Measurements from ENCODE around the gene PHLDB3. TPM values are rescaled to one million over a fixed set of nuclear protein-coding genes. Genes with fewer than 3 reads are reported as not detected.

The PHLDB3 gene
- total RNA-seq, 4 donors from 2014 or later = 10.2 to 28.7 (median 16.5) TPM

DNA sequence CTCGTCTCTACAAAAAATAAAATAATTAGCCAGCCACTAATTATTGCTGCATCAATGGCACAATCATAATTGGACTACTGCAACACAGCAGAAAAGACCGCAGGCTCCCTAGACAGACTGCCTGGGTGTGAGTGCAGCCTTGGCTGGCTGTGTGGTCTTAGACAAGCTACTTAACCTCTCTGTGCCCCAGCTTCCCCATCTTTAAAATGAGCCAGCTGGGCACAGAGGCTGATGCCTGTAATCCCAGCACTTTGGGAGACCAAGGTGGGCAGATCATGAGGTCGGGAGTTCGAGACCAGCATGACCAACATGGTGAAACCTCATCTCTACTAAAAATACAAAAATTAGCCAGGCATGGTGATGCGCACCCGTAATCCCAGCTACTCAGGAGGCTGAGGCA lies 70.9 kb downstream of the PHLDB3 start:
- TF ChIP-seq POLR2AphosphoS5 (IDR thresholded peaks at IDR 0.05) = no peak
- WGBS, 2 donors (ENCODE audit: low coverage in 1 of 2) = 78 to 86% methylated on average over 3 to 6 of the region's 6 CpGs
- Histone ChIP-seq H3K27ac (no peak overlapping the region), H3K36me3 (no peaks in the 10 kb centered on the region), H3K4me1 (peaks cover 10 to 21% (median 17%) of the 10 kb centered on the region in 4 donors), H3K27me3 (no peaks in the 10 kb centered on the region), H3K4me3 (no peak overlapping the region), H3K9me3 (no peaks in the 10 kb centered on the region)
- intact Hi-C loops (cut with DNase I; ENCODE audit: low total_unique reads) = no loop called here
- no peak for DNase-seq
- in situ Hi-C loops (cut with MboI; ENCODE audit: low pct_ligation_motif_present in 1 of 4, low pct_unique_long_range_greater_than_20kb in 1 of 4, low sequenced_read_pairs in 3 of 4) = loop anchor here in 1 of 4 donors (25.0 kb wide), 1 partner anchor 379 kb away; the partner anchor contains the start of gene LYPD5

DNA sequence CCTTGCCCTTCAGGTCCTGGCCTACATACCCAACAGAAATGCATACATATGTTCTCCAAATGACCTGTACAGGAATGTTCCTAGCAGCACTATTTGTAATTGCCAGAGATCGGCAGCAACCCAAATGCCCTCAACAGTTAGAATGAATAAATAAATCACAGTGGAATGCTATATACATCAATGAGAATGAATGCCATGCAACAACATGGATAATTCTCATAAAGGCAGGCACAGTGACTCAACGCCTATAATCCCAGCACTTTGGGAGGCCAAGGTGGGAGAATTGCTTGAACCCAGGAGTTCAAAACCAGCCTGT lies 71.2 kb downstream of the PHLDB3 start:
- 83% methylated on average over 2 of the region's 2 CpGs; no CpG with 5 or more reads in 1 of the 2 donors for WGBS, 2 donors (ENCODE audit: low coverage in 1 of 2)
- H3K9me3 ChIP-seq = no peaks in the 10 kb centered on the region
- H3K4me1 ChIP-seq = peaks cover 7 to 17% (median 14%) of the 10 kb centered on the region in 4 donors
- H3K27ac ChIP-seq = no peak overlapping the region
- no peak for DNase-seq
- no peak overlapping the region for H3K4me3 ChIP-seq
- intact Hi-C loops (cut with DNase I; ENCODE audit: low total_unique reads) (no loop called here), in situ Hi-C loops (cut with MboI; ENCODE audit: low pct_ligation_motif_present in 1 of 4, low pct_unique_long_range_greater_than_20kb in 1 of 4, low sequenced_read_pairs in 3 of 4) (loop anchor here in 1 of 4 donors (25.0 kb wide), 1 partner anchor 379 kb away; the partner anchor contains the start of gene LYPD5)
- H3K36me3 ChIP-seq = no peaks in the 10 kb centered on the region
- TF ChIP-seq EP300 (IDR thresholded peaks at IDR 0.05; ENCODE audit: low read depth) = no peak
- TF ChIP-seq, protein P1, sequence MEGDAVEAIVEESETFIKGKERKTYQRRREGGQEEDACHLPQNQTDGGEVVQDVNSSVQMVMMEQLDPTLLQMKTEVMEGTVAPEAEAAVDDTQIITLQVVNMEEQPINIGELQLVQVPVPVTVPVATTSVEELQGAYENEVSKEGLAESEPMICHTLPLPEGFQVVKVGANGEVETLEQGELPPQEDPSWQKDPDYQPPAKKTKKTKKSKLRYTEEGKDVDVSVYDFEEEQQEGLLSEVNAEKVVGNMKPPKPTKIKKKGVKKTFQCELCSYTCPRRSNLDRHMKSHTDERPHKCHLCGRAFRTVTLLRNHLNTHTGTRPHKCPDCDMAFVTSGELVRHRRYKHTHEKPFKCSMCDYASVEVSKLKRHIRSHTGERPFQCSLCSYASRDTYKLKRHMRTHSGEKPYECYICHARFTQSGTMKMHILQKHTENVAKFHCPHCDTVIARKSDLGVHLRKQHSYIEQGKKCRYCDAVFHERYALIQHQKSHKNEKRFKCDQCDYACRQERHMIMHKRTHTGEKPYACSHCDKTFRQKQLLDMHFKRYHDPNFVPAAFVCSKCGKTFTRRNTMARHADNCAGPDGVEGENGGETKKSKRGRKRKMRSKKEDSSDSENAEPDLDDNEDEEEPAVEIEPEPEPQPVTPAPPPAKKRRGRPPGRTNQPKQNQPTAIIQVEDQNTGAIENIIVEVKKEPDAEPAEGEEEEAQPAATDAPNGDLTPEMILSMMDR (IDR thresholded peaks at IDR 0.05) = no peak
- H3K27me3 ChIP-seq = no peaks in the 10 kb centered on the region

DNA sequence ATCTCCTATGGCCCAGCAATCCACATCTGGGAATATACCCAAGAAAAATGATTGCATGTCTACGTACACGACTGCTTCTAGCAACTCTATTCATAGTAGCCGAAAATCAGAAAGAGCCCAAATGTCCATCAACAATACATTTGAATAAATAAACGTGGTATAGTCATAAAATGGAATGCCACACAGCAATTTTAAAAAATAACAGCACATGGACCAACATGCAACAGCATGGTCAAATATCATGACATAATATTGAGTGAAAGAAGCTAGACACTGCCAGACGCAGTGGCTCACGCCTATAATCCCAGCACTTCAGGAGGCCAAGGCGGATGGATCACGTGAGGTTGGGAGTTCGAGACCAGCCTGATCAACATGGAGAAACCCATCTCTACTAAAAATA lies 73.6 kb downstream of the PHLDB3 start:
- intact Hi-C loops (cut with DNase I; ENCODE audit: low total_unique reads) = no loop called here
- 73 to 74% methylated on average over 8 to 9 of the region's 9 CpGs for WGBS, 2 donors (ENCODE audit: low coverage in 1 of 2)
- TF ChIP-seq, protein P1 (IDR thresholded peaks at IDR 0.05) = no peak
- TF ChIP-seq EP300 (IDR thresholded peaks at IDR 0.05; ENCODE audit: low read depth) (no peak), POLR2AphosphoS5 (IDR thresholded peaks at IDR 0.05) (no peak), POLR2A (IDR thresholded peaks at IDR 0.05) (no peak)
- H3K27me3 ChIP-seq = no peaks in the 10 kb centered on the region
- H3K27ac ChIP-seq = peak overlapping the region in 2 of 4 donors; percentile 58 to 76
- H3K9me3 ChIP-seq = no peaks in the 10 kb centered on the region
- no peak overlapping the region for H3K4me3 ChIP-seq
- H3K4me1 ChIP-seq = peaks cover 4 to 31% (median 22%) of the 10 kb centered on the region in 4 donors
- no peak for DNase-seq
- in situ Hi-C loops (cut with MboI; ENCODE audit: low pct_ligation_motif_present in 1 of 4, low pct_unique_long_range_greater_than_20kb in 1 of 4, low sequenced_read_pairs in 3 of 4) = loop anchor here in 1 of 4 donors (25.0 kb wide), 1 partner anchor 381 kb away; the partner anchor contains the start of gene LYPD5
- no peaks in the 10 kb centered on the region for H3K36me3 ChIP-seq

DNA sequence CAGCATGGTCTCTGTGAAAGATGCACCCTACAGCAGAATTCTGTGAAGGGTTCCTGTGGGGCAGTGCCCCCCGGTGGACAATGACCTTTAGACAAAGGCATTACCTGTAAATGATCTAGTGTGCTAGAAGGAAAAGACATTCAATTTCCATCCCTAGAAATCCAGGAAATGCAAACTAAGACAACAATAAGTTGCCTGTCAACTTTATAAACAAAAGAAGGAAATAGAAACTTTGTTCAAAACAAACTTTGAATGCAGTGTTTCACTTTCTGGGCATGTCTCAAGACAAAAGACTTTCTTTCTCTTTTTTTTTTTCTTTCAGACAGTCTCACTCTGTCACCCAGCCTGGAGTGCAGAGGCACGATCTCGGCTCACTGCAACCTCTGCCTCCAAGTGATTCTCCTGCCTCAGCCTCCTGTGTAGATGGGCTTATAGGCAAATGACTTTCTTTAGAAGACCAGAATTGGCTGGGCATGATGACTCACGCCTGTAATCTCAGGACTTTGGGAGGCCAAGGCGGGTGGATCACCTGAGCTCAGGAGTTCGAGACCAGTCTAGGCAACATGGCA lies 74.3 kb downstream of the PHLDB3 start:
- Histone ChIP-seq H3K4me3 (no peak overlapping the region), H3K27ac (peak overlapping the region in 3 of 4 donors; percentile 50 to 76 (median 58)), H3K9me3 (no peaks in the 10 kb centered on the region), H3K4me1 (peaks cover 4 to 38% (median 29%) of the 10 kb centered on the region in 4 donors), H3K27me3 (no peaks in the 10 kb centered on the region), H3K36me3 (no peaks in the 10 kb centered on the region)
- TF ChIP-seq POLR2A (IDR thresholded peaks at IDR 0.05) (no peak), POLR2AphosphoS5 (IDR thresholded peaks at IDR 0.05) (peak in 1 of 3 donors; percentile 12), EP300 (IDR thresholded peaks at IDR 0.05; ENCODE audit: low read depth) (no peak)
- TF ChIP-seq, protein P1 (IDR thresholded peaks at IDR 0.05) = peak in 2 of 5 experiments; percentile 15 to 22
- in situ Hi-C loops (cut with MboI; ENCODE audit: low pct_ligation_motif_present in 1 of 4, low pct_unique_long_range_greater_than_20kb in 1 of 4, low sequenced_read_pairs in 3 of 4) (loop anchor here in 1 of 4 donors (25.0 kb wide), 1 partner anchor 382 kb away; the partner anchor contains the start of gene LYPD5), intact Hi-C loops (cut with DNase I; ENCODE audit: low total_unique reads) (no loop called here)
- DNase-seq = peak; percentile 28
- WGBS, 2 donors (ENCODE audit: low coverage in 1 of 2) = 28 to 34% methylated on average over 3 to 6 of the region's 6 CpGs
